GM19452 (cell line): ENCODE measurements around the gene EML4.

Experiments used
- ATAC-seq: cut with Tn5 transposase; IDR thresholded peaks from one replicate; pipeline ENCODE4 v1.9.1; 2021; ENCODE audit not compliant: unreplicated experiment

EML4 gene

DNA sequence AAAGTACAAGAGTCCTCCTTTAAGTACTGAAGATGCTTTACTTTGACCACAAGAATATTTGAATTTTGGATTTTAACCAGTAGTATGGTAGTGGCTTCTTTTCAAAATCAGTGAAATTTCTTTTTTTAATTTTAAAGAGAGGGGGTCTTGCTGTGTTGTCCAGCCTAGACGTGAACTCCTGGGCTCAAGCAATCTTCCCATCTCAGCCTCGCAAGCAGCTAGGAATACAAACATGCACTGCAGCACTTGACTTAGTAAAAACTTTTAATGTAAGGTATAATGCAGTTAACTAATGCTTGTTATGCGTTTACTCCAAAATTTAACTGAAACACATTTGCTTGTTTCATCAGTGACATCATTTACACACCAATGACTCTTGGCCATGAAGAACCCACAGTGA, 49.6 kb downstream of the EML4 start:
- ATAC-seq, result no peak

DNA sequence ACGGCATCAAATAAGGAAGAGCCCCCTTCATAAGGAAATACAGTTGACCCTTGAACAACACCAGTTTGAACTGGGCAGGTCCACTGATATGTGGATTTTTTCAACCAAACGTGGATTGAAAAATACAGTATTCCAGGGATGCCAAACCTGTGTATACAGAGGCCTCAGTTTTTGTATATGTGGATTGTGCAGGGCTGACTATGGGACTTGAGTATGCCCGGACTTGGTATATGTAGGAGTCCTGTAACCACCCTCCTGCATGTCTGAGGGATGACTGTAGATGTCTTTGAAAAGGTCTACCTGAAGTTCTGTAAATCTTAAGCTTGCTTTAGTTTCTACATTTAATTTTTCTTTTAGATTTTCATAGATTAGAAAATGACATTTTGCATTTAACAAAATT, 50.0 kb downstream of the EML4 start:
- no peak for ATAC-seq

GRCh38 chr2:42220566-42220965, 51.4 kb downstream of the EML4 start:
- ATAC-seq, result no peak

GRCh38 chr2:42223067-42223854, 54.1 kb downstream of the EML4 start:
- ATAC-seq, result no peak

GRCh38 chr2:42223855-42224268, 54.7 kb downstream of the EML4 start:
- ATAC-seq, result no peak

DNA sequence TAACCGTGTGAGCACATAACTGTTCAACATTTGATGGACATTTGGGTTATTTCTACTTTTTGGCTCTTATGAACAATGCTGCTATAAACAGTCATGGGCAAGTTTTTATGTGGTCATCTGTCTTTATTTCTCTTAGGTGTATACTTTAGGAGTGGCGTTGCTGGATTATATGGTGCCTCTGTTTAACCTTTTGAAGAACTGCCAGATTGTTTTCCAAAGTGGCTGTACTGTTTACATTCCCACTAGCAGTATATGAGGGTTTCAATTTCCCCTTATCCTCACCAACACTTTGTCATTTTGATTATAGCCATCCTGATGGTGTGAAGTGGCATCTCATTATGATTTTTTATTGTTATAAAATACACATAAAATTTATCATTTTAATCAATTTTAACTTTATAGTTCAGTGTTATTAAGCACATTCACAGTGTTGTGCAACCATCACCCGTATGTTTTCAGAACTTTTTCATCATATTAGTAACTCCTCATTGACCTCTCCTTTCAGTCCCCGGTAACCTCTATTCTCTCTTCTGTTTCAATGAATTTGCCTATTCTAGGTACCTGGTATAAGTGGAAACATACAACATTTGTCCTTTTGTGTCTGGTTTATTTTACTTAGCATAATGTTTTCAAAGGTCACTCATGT, 55.4 kb downstream of the EML4 start:
- ATAC-seq, result no peak

- ATAC-seq, result no peak
Observed at GRCh38 chr2:42225573-42225972, 56.4 kb downstream of the EML4 start.

DNA sequence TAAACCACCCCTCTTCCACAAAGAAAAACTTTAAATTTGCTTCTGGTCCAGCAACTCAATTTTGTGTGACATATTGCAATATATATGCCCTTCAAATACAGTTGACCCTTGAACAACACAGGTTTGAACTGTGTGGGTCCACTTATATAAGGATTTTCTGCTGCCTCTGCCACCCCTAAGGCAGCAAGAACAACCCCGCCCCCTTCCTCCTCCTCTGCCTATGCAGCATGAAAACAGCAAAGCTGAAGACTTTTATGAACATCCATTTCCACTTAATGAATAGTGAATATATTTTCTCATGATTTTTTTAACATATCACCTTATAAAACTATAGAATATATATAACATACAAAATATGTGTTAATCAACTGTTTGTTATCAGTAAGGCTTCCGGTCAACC, 58.3 kb downstream of the EML4 start:
- no peak for ATAC-seq

DNA sequence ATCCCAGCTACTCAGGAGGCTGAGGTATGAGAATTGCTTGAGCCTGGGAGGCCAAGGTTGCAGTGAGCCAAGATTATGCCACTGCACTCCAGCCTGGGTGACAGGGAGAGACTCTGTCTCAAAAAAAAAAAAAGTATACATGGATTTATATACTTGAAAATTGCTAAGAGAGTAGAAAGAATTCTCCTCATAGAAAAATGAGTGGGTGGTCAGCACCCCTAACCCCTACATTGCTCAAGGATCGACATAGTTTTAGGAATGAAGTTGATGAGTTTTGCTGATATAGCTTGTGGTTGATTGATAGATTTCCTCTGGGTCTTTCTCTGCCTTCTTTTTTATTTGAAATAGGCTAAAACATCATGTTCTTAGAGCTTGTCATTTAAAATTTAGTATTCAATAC, 58.9 kb downstream of the EML4 start:
- ATAC-seq, result no peak

DNA sequence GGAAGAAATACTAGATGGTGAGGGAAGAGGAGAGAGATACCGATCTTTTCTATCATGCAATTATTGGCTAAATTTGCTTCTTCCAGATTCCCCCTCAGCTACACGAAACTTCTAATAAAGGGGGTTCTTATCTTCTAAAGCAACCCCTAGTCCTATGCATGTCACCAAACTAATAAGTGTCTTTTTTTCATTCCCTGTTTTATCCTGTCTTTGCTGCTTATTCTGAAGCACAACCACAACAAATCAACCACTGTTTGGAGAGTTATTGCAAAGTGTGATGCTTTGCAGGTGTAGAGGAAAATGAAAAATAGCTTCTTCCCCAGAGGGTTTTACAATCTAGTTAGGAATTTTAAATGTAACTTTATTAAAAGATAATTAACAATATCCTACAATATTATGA, 60.8 kb downstream of the EML4 start:
- ATAC-seq, result no peak

DNA sequence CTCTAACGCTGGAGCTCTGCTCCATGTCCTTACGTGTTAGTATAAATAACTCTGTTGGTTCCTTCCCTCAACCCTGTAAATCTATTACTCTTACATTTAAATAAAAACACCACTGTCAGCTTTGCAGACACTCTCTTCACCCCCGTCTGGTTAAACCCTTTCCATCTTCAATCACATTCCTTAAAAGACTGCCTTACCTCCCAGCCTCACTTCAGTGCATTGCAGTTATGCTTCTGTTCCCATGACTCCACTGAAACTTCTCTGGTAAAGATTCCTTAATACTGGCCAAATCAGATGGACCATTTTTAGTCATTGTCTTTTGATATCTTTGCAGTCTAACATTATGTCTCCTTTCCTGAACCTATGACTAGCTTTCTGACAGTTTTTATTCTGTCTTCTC, 61.7 kb downstream of the EML4 start:
- ATAC-seq, result no peak

DNA sequence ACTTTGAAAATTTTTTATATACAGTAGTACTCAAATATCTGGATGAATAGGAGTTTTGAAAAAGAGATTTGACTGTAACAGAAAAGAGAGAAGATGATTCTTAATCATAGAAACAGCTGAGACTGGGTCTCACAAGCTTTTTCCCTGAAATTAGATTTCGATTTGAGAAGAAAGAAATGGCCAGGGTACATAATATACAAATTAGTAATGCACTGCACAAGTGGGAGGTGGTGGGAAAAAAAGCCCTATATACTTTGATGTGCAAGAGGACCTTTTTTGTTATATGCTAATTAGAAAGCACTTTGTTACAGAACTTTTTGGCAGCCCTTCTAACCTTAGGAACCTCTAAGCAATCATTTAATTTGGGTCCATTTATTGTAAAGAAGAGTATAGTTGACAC, 62.9 kb downstream of the EML4 start:
- ATAC-seq, result no peak

DNA sequence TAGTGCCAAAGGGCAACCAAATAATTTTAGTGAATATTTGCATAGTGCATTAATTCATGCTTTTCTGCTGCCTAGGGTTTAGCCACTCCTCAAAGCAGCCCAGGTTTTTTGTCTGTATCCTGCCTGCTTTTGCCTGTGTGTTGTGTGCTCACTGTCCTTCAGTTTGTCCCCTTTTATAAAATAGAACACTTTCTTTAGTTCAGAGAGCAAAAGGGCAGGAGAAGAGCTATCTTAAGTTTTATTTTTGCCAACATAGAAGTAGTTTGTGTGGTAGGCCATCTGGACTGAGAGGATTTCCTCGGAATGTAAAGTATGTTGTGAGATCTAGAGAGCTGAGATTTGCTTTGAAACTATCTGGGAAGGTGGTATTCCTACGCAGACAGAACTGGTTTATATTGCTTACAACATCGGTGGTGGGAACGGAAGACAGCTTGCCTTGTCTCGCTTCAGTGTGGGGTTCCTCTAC, 64.9 kb downstream of the EML4 start:
- ATAC-seq, result no peak

DNA sequence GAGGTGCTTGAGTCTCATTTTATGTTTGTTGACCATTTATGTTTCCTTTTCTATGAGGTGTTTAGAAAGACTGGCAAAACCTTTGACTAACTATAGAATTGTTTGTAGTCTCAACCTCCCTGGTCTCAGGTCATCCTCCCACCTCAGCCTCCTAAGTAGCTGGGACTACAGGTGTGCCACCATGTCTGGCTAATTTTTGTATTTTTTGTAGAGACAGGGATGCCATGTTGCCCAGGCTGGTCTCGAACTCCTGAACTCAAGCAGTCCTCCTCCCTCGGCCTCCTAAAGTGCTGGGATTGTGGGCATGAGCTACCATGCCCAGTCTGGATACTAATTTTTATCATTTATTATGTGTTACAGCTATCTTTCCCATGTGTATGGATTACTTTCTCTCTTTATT, 67.8 kb downstream of the EML4 start:
- ATAC-seq, result no peak

- peak; percentile 78 for ATAC-seq
Observed at GRCh38 chr2:42238644-42239288, 69.6 kb downstream of the EML4 start.

DNA sequence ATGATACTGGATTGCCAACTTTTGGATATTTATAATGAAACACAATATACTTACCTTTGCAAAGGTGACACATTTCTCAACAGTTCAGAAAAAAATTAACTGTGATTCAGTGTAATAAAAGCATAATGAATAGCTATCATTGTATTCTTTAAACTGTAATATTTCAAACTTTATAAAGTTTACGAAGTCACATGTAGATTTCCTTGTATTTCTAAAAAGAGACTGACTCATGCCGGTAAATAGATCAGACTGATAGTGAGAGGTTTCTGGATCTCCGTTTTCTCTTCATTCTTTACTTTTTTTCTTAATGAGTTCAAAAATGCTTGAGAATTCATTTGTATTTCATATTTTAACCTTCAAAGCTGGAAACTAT, 70.1 kb downstream of the EML4 start:
- no peak for ATAC-seq

DNA sequence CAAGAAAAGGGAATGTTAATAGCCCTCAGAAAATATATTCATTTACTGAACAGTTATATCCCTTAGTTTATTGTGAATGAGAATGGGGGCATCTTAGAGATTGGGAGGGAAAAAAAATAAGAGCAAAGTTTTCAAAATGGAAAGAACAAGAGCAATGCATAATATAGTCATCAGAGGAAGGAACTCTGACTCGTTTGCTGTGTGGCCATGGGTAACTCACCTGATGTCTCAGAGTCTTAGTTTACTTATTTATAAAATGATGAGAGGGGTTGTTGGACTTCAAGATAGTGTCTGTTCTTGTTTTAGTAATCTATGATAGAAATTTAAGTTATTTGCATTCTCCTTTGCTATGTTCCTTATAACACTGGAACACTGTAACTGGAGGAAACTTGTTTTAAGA, 70.7 kb downstream of the EML4 start:
- no peak for ATAC-seq

DNA sequence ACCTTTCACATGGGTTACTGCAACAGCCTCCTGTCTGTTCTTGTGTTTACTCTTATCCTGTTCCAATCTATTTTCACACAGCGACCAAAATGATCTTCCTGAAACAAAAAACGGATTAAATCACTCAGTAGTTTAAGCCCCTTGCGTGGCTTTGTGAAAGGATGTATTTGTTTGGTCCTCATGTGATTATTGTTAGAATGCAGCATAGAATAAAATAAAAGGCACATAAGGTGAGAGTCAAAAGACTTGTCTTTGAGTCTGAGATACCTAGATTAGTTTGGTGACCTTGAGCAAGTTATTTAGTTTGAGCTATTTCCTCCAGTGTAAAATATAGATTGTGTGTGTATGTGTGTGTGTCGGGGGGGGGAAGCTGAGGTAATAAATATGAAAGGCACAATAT, 72.4 kb downstream of the EML4 start:
- no peak for ATAC-seq

DNA sequence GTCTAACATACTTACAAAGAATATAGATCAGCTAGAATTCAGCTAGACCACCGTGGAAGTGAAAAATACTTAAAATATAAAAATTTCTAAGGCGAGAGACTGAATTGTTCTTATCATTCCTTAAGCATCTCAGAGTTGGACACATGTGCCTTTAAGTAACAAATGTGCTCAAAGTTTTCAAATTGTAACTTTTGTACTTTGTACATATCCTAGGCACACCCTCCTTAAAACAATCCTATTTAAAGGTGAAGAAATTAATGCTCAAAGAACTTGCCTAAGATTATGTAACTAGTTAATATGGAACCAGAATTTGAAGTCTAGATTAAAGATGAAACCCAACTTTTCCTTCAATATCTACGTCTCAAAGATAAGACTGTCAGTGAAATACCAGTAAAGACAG, 74.1 kb downstream of the EML4 start:
- no peak for ATAC-seq

DNA sequence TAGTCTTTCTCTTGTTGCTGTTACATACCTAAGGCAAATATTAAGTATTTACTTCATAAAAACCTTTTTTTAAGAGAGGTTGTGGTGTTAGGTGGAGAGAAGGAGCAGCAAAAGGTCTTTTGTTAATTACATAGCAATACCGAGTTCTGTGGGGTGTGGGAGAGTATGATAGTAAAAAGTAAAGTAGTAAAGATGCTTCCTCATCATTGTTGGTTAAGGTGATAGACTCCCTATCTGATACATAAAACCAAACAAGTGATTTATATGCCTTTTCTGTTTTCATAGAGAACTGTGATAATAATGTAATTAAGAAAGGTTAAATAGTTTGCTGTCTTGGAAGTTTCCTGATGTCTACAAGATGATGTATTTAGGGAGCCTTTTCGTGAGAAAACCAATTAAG, 75.4 kb downstream of the EML4 start:
- no peak for ATAC-seq

- ATAC-seq, result no peak
Observed at GRCh38 chr2:42245396-42245795, 76.2 kb downstream of the EML4 start.

- ATAC-seq, result no peak
Observed at GRCh38 chr2:42246562-42246961, 77.4 kb downstream of the EML4 start.
